Hematopoietic multipotent progenitor cell treated with erythropoietin and hydrocortisone succinate and interleukin-3 and kit ligand, for 8 days (in vitro differentiated cells): ENCODE measurements around the gene HELZ2.
A peak's percentile ranks its signal among the peaks of the same experiment; 100 is the strongest.
"Not testable (repeated sequence)": the region's sequence is repeated elsewhere in the genome, so short reads cannot be mapped to it uniquely, and the experiment has no call there.

Experiments
- DNase-seq: peaks from one replicate; pipeline ENCODE4 v3.0.0-alpha.2; 2015

The HELZ2 gene

GRCh38 chr20:63577317-63577894, 3.4 kb upstream of the HELZ2 start:
- no peak for DNase-seq

GRCh38 chr20:63576311-63576710, 2.3 kb upstream of the HELZ2 start:
- DNase-seq = no peak

GRCh38 chr20:63574829-63575743, 1.0 kb upstream of the HELZ2 start:
- no peak for DNase-seq

- DNase-seq = no peak
Measured at GRCh38 chr20:63573647-63574131, 350 bp downstream of the HELZ2 start.

- no peak for DNase-seq
Measured at GRCh38 chr20:63572788-63573646, 1.0 kb downstream of the HELZ2 start.

- no peak for DNase-seq
Measured at GRCh38 chr20:63572071-63572787, 1.8 kb downstream of the HELZ2 start.

GRCh38 chr20:63571087-63571478, 3.0 kb downstream of the HELZ2 start:
- not testable (repeated sequence) for DNase-seq

GRCh38 chr20:63570281-63571086, 3.6 kb downstream of the HELZ2 start:
- no peak for DNase-seq

- no peak for DNase-seq
Measured at GRCh38 chr20:63568986-63569949, 4.8 kb downstream of the HELZ2 start.

- no peak for DNase-seq
Measured at GRCh38 chr20:63568170-63568981, 5.7 kb downstream of the HELZ2 start.

- peak; percentile 47 for DNase-seq
Measured at GRCh38 chr20:63567386-63568169, 6.5 kb downstream of the HELZ2 start.

- DNase-seq = peak; percentile 23
Measured at GRCh38 chr20:63567136-63567385, 7.0 kb downstream of the HELZ2 start.

GRCh38 chr20:63566395-63567135, 7.5 kb downstream of the HELZ2 start:
- no peak for DNase-seq

GRCh38 chr20:63565699-63566335, 8.2 kb downstream of the HELZ2 start:
- DNase-seq = no peak

- no peak for DNase-seq
Measured at GRCh38 chr20:63565021-63565698, 8.9 kb downstream of the HELZ2 start.

- DNase-seq = no peak
Measured at GRCh38 chr20:63564036-63564810, 9.8 kb downstream of the HELZ2 start.
